Gastrocnemius medialis (tissue), 4 donors: Measurements from ENCODE around the gene DNM2. TPM values are rescaled to one million over a fixed set of nuclear protein-coding genes. Genes with fewer than 3 reads are reported as not detected.

Experiments used
- ATAC-seq, 2 donors: fragments of 150-250 bp; one replicate each; pipeline ENCODE4 v1.9.1; 2016
- DNase-seq, 2 donors: peaks; one replicate each; pipeline ENCODE4 v3.0.0-alpha.2; 2019
- H3K27ac ChIP-seq, 4 donors: fragments of 200-600 bp; sonication (generic); 1 replicate in 1 of 4; 2 replicates in 3 of 4; pipeline ENCODE4 v1.5.1; 2016 to 2018; ENCODE audit warnings: mild to moderate bottlenecking in 2 of 4, moderate library complexity in 1 of 4
- H3K27me3 ChIP-seq, 3 donors: fragments of 200-600 bp; sonication (generic) in 2 of 3; 1 replicate in 1 of 3; 2 replicates in 2 of 3; pipeline versions ENCODE4 v1.5.1 to v1.6.0; 2016 to 2019; ENCODE audit warnings: mild to moderate bottlenecking in 1 of 3, moderate library complexity in 1 of 3
- H3K36me3 ChIP-seq, 2 donors: fragments of 200-600 bp; sonication (generic) in 1 of 2; one replicate each; pipeline ENCODE4 v1.5.1; 2017 to 2018
- H3K4me1 ChIP-seq, 2 donors: fragments of 200-600 bp; sonication (generic) in 1 of 2; one replicate each; pipeline ENCODE4 v1.5.1; 2016 to 2017; ENCODE audit warnings: mild to moderate bottlenecking in 2 of 2
- H3K4me3 ChIP-seq, 4 donors: fragments of 200-600 bp; sonication (generic) in 3 of 4; 1 replicate in 1 of 4; 2 replicates in 3 of 4; pipeline ENCODE4 v1.5.1; 2016 to 2019; ENCODE audit warnings: mild to moderate bottlenecking in 2 of 4
- H3K9me3 ChIP-seq, 3 donors: fragments of 200-600 bp; sonication (generic) in 2 of 3; 1 replicate in 1 of 3; 2 replicates in 2 of 3; pipeline ENCODE4 v1.5.1; 2016 to 2019
- CTCF ChIP-seq, 5 experiments: fragments of 450-650 bp in 3 of 5; fragments of 200-600 bp in 2 of 5; sonication (generic) in 2 of 5; IDR thresholded peaks in 4 of 5; conservative IDR thresholded peaks in 1 of 5; 1 replicate in 4 of 5; 2 replicates in 1 of 5; pipeline ENCODE4 v1.5.1; 2016 to 2019; ENCODE audit warnings: antibody characterized with exemption in 5 of 5, mild to moderate bottlenecking in 3 of 5, moderate library complexity in 3 of 5
- POLR2A ChIP-seq, 2 donors: fragments of 450-650 bp; IDR thresholded peaks; one replicate each; pipeline ENCODE4 v1.6.1; 2017; ENCODE audit warnings: antibody characterized with exemption in 2 of 2, mild to moderate bottlenecking in 2 of 2, moderate library complexity in 2 of 2
- in situ Hi-C, 4 donors: fragments of 200-750 bp; cut with MboI; loops; one replicate each; pipeline versions ENCODE4 v1.15.0 to v1.8.0; 2017; ENCODE audit warnings: low sequenced_read_pairs in 4 of 4
- intact Hi-C: fragments of 100-400 bp; cut with DNase I; formaldehyde crosslinking; loops from one replicate; pipeline ENCODE4 v1.15.1; 2023; ENCODE audit warnings: low total_unique reads
- total RNA-seq, 4 donors: library from RNA; depleted of rRNA; stranded (reverse); fragments of >200 nt; gene quantifications; one replicate each; pipeline versions ENCODE4 v1.1.0 to v1.2.3, GENCODE V29; 2016

The DNM2 gene
- total RNA-seq, 4 donors from 2014 or later: 76.2 to 131 (median 108) TPM

GRCh38 chr19:10850631-10851030, 132.8 kb downstream of the DNM2 start:
- Histone ChIP-seq H3K9me3 (no peaks in the 10 kb centered on the region), H3K27me3 (no peaks in the 10 kb centered on the region), H3K4me3 (no peak overlapping the region), H3K27ac (no peak overlapping the region), H3K36me3 (no peaks in the 10 kb centered on the region), H3K4me1 (no peaks in the 10 kb centered on the region)
- in situ Hi-C loops (no loop called here), intact Hi-C loops (no loop called here)
- TF ChIP-seq POLR2A (IDR thresholded peaks at IDR 0.05) (no peak), CTCF (IDR thresholded peaks at IDR 0.05 in 4 of 5, conservative IDR thresholded peaks at IDR 0.05 in 1 of 5) (no peak)
- ATAC-seq (no peak), DNase-seq (no peak)

GRCh38 chr19:10852098-10852800, 134.4 kb downstream of the DNM2 start:
- H3K9me3 ChIP-seq: no peaks in the 10 kb centered on the region
- intact Hi-C loops (no loop called here), in situ Hi-C loops (no loop called here)
- DNase-seq (no peak), ATAC-seq (no peak)
- H3K4me3 ChIP-seq: no peak overlapping the region
- no peaks in the 10 kb centered on the region for H3K4me1 ChIP-seq
- no peaks in the 10 kb centered on the region for H3K27me3 ChIP-seq
- H3K27ac ChIP-seq: no peak overlapping the region
- H3K36me3 ChIP-seq: no peaks in the 10 kb centered on the region
- TF ChIP-seq POLR2A (IDR thresholded peaks at IDR 0.05) (no peak), CTCF (IDR thresholded peaks at IDR 0.05 in 4 of 5, conservative IDR thresholded peaks at IDR 0.05 in 1 of 5) (no peak)

- no peak for TF ChIP-seq POLR2A (IDR thresholded peaks at IDR 0.05)
- TF ChIP-seq CTCF (IDR thresholded peaks at IDR 0.05 in 4 of 5, conservative IDR thresholded peaks at IDR 0.05 in 1 of 5): no peak
- Histone ChIP-seq H3K4me3 (no peak overlapping the region), H3K9me3 (no peaks in the 10 kb centered on the region), H3K27me3 (no peaks in the 10 kb centered on the region), H3K4me1 (no peaks in the 10 kb centered on the region), H3K27ac (no peak overlapping the region), H3K36me3 (no peaks in the 10 kb centered on the region)
- no peak for ATAC-seq
- in situ Hi-C loops: no loop called here
- no peak for DNase-seq
- intact Hi-C loops: no loop called here
These were observed 135.1 kb downstream of the DNM2 start for GRCh38 chr19:10852941-10853340.

- DNase-seq (no peak), ATAC-seq (no peak)
- no peaks in the 10 kb centered on the region for H3K4me1 ChIP-seq
- H3K36me3 ChIP-seq: no peaks in the 10 kb centered on the region
- no peaks in the 10 kb centered on the region for H3K9me3 ChIP-seq
- in situ Hi-C loops (no loop called here), intact Hi-C loops (no loop called here)
- TF ChIP-seq POLR2A (IDR thresholded peaks at IDR 0.05) (no peak), CTCF (IDR thresholded peaks at IDR 0.05 in 4 of 5, conservative IDR thresholded peaks at IDR 0.05 in 1 of 5) (no peak)
- H3K4me3 ChIP-seq: no peak overlapping the region
- no peak overlapping the region for H3K27ac ChIP-seq
- no peaks in the 10 kb centered on the region for H3K27me3 ChIP-seq
These were observed 136.6 kb downstream of the DNM2 start for GRCh38 chr19:10854350-10855089.
